ENCODE measurements around the gene PCDHA4. TPM values are rescaled to one million over a fixed set of nuclear protein-coding genes. Genes with fewer than 3 reads are reported as not detected.

The PCDHA4 gene
- polyA plus RNA-seq, 1 of the 3 experiments (the other 2 are of a cell fraction), result 1.2 TPM

DNA sequence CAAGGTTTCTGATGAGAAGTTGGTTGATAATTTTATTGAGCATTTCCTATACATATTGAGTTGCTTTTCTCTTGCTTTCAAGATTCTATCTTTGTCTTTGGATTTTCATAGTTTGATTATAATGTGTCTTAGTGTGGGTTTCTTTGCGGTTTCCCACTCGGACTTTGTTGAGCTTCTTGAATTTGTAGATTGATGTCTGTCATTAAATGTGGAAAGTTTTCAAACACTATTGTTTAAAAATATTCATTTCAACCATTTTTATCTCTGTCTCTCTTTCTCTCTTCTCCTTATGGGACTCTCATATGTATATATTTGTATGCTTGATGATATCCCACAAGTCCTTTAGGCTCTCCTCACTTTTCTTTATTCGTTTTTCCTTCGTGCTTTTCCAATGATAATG lies 39.4 kb upstream of the PCDHA4 start:
- Histone ChIP-seq H3K27me3 (ENCODE audit: insufficient read depth) (no peaks in the 10 kb centered on the region), H3K79me2 (ENCODE audit: insufficient read depth) (no peaks in the 10 kb centered on the region), H4K20me1 (ENCODE audit: insufficient read depth) (no peaks in the 10 kb centered on the region), H3K27ac (ENCODE audit: low read depth in 2 of 2, low read length in 1 of 2) (no peak overlapping the region), H3K4me3 (ENCODE audit: low read depth in 2 of 2, low read length in 1 of 2) (no peak overlapping the region), H3K9me3 (peaks cover 36% of the 10 kb centered on the region), H3K36me3 (replicated peaks in 1 of 2; ENCODE audit: control insufficient read depth in 1 of 2, insufficient read depth in 2 of 2, low read length in 1 of 2) (no peaks in the 10 kb centered on the region), H3K9ac (no peak overlapping the region), H3F3A (replicated peaks; ENCODE audit: insufficient read depth) (peaks cover 5% of the 10 kb centered on the region), H3K4me2 (no peak overlapping the region), H3K4me1 (ENCODE audit: control insufficient read depth in 1 of 2, insufficient read depth in 2 of 2, low read depth in 1 of 2, low read length in 1 of 2) (no peaks in the 10 kb centered on the region), H3K9me2 (no peaks in the 10 kb centered on the region), H2AFZ (ENCODE audit: low read depth) (no peak overlapping the region)
- 29% methylated on average over 4 of the region's 4 CpGs for WGBS (ENCODE audit: low lambda C conversion rate)
- POLR2A ChIA-PET, result no interaction called here
- no peak for TF ChIP-seq FOXM1 (IDR thresholded peaks at IDR 0.05; ENCODE audit: low read depth)
- no peak for TF ChIP-seq TCF12 (IDR thresholded peaks at IDR 0.05)
- TF ChIP-seq EZH2phosphoT487 (IDR thresholded peaks at IDR 0.05; ENCODE audit: borderline replicate concordance, low read depth), result no peak
- TF ChIP-seq, protein P1, sequence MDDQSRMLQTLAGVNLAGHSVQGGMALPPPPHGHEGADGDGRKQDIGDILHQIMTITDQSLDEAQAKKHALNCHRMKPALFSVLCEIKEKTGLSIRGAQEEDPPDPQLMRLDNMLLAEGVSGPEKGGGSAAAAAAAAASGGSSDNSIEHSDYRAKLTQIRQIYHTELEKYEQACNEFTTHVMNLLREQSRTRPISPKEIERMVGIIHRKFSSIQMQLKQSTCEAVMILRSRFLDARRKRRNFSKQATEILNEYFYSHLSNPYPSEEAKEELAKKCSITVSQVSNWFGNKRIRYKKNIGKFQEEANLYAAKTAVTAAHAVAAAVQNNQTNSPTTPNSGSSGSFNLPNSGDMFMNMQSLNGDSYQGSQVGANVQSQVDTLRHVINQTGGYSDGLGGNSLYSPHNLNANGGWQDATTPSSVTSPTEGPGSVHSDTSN (IDR thresholded peaks at IDR 0.05), result no peak
- TF ChIP-seq MEF2A (IDR thresholded peaks at IDR 0.05; ENCODE audit: borderline replicate concordance, low read depth), result no peak
- TF ChIP-seq RCOR1 (IDR thresholded peaks at IDR 0.05; ENCODE audit: low read length), result no peak
- no peak for TF ChIP-seq SIN3A (IDR thresholded peaks at IDR 0.05; ENCODE audit: borderline replicate concordance, low read depth, low read length)
- no peak for TF ChIP-seq SMC3 (IDR thresholded peaks at IDR 0.05; ENCODE audit: low read depth, low read length)
- no peak for TF ChIP-seq MXI1 (IDR thresholded peaks at IDR 0.05; ENCODE audit: low read depth, low read length)
- TF ChIP-seq, protein P2, sequence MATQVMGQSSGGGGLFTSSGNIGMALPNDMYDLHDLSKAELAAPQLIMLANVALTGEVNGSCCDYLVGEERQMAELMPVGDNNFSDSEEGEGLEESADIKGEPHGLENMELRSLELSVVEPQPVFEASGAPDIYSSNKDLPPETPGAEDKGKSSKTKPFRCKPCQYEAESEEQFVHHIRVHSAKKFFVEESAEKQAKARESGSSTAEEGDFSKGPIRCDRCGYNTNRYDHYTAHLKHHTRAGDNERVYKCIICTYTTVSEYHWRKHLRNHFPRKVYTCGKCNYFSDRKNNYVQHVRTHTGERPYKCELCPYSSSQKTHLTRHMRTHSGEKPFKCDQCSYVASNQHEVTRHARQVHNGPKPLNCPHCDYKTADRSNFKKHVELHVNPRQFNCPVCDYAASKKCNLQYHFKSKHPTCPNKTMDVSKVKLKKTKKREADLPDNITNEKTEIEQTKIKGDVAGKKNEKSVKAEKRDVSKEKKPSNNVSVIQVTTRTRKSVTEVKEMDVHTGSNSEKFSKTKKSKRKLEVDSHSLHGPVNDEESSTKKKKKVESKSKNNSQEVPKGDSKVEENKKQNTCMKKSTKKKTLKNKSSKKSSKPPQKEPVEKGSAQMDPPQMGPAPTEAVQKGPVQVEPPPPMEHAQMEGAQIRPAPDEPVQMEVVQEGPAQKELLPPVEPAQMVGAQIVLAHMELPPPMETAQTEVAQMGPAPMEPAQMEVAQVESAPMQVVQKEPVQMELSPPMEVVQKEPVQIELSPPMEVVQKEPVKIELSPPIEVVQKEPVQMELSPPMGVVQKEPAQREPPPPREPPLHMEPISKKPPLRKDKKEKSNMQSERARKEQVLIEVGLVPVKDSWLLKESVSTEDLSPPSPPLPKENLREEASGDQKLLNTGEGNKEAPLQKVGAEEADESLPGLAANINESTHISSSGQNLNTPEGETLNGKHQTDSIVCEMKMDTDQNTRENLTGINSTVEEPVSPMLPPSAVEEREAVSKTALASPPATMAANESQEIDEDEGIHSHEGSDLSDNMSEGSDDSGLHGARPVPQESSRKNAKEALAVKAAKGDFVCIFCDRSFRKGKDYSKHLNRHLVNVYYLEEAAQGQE (IDR thresholded peaks at IDR 0.05; ENCODE audit: low read depth, low read length), result no peak
- TF ChIP-seq TAF1 (IDR thresholded peaks at IDR 0.05; ENCODE audit: borderline replicate concordance, low read depth, low read length), result no peak
- TF ChIP-seq NFIC (IDR thresholded peaks at IDR 0.05; ENCODE audit: borderline replicate concordance), result no peak
- CTCF ChIA-PET, result interaction anchor here (1.1 kb wide), 1 partner anchor 74 kb away, joined by 3 read pairs; the partner anchor contains the start of gene PCDHA8
- no peak for DNase-seq

DNA sequence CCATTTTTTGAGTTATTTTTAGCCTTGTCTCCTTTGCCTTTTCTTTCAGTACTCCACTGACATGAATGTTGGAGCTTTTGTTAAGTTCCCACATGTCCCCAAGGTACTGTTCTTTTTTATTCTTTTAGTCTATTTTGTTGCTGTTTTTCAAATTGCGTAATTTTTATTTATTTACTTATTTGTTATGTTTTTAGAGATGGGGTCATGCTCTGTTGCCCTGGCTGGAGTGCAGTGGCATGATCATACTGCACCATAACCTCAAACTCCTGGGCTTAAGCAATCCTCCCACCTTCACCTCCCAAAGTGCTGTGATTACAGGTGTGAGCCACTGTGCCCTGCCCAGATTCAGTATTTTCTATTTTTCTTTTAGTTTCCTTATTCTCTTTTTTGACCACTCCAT lies 26.4 kb upstream of the PCDHA4 start:
- POLR2A ChIA-PET, result no interaction called here
- H3K27ac ChIP-seq (ENCODE audit: low read depth in 2 of 2, low read length in 1 of 2), result no peak overlapping the region
- no peaks in the 10 kb centered on the region for H3K27me3 ChIP-seq (ENCODE audit: insufficient read depth)
- DNase-seq, result no peak
- peaks cover 8% of the 10 kb centered on the region; the same call in 1 of the 2 replicates for H3K9me3 ChIP-seq
- no peaks in the 10 kb centered on the region for H3F3A ChIP-seq (replicated peaks; ENCODE audit: insufficient read depth)
- TF ChIP-seq NFIC (IDR thresholded peaks at IDR 0.05; ENCODE audit: borderline replicate concordance), result no peak
- no peak for TF ChIP-seq CHD2 (IDR thresholded peaks at IDR 0.05; ENCODE audit: low read length, partially characterized antibody)
- no peak for TF ChIP-seq FOXJ3 (CRISPR knock-in tag; IDR thresholded peaks at IDR 0.05)
- no peak for TF ChIP-seq POLR2AphosphoS5 (IDR thresholded peaks at IDR 0.05; ENCODE audit: low read depth, low read length)
- no peak for TF ChIP-seq SMC3 (IDR thresholded peaks at IDR 0.05; ENCODE audit: low read depth, low read length)
- H3K79me2 ChIP-seq (ENCODE audit: insufficient read depth), result no peaks in the 10 kb centered on the region
- no peaks in the 10 kb centered on the region for H4K20me1 ChIP-seq (ENCODE audit: insufficient read depth)
- H3K4me3 ChIP-seq (ENCODE audit: low read depth in 2 of 2, low read length in 1 of 2), result no peak overlapping the region
- no peaks in the 10 kb centered on the region for H3K36me3 ChIP-seq (replicated peaks in 1 of 2; ENCODE audit: control insufficient read depth in 1 of 2, insufficient read depth in 2 of 2, low read length in 1 of 2)
- WGBS (ENCODE audit: low lambda C conversion rate), result 0% methylated on average over 1 of the region's 1 CpG
- no peak overlapping the region for H3K4me2 ChIP-seq
- CTCF ChIA-PET, result no interaction called here
- H3K9ac ChIP-seq, result no peak overlapping the region
- H3K9me2 ChIP-seq, result no peaks in the 10 kb centered on the region
- no peaks in the 10 kb centered on the region for H3K4me1 ChIP-seq (ENCODE audit: control insufficient read depth in 1 of 2, insufficient read depth in 2 of 2, low read depth in 1 of 2, low read length in 1 of 2)
- H2AFZ ChIP-seq (ENCODE audit: low read depth), result no peak overlapping the region

Measured in SK-N-SH (cell line).